B cell (primary cell): ENCODE measurements around the gene NPC1. TPM values are rescaled to one million over a fixed set of nuclear protein-coding genes. Genes with fewer than 3 reads are reported as not detected.

Source experiments
- ATAC-seq: fragments of 200-7000 bp; cut with Tn5 transposase; one replicate; pipeline ENCODE4 v1.10.0; 2021; ENCODE audit warnings: low read depth, mild to moderate bottlenecking, moderate number of reproducible peaks, moderate library complexity
- CTCF ChIA-PET: fragments of 350-600 bp; sonication (Branson Sonifier 250); formaldehyde crosslinking; loops from one replicate; lab custom pipeline; 2021; ENCODE audit warnings: antibody characterized with exemption, inconsistent platforms; lab: Charles Lee
- POLR2A ChIA-PET: fragments of 350-600 bp; sonication (Branson Sonifier 250); formaldehyde crosslinking; loops from one replicate; lab custom pipeline; 2021; ENCODE audit warnings: antibody characterized with exemption; lab: Charles Lee
- DNase-seq: peaks from one replicate; pipeline ENCODE4 v3.0.0; 2013
- H2AFZ ChIP-seq: 2 replicates; pipeline ENCODE4 v1.6.1; 2012; ENCODE audit warnings: mild to moderate bottlenecking, low read depth, low read length; ENCODE audit not compliant: insufficient read depth, poor library complexity, severe bottlenecking
- H3K27ac ChIP-seq, 2 donors: 1 replicate in 1 of 2; 2 replicates in 1 of 2; pipeline ENCODE4 v1.5.1; 2012 to 2013; ENCODE audit warnings: low read length in 2 of 2, mild to moderate bottlenecking in 2 of 2, moderate library complexity in 1 of 2
- H3K27me3 ChIP-seq, 4 experiments: fragments of 200-600 bp in 1 of 4; sonication (generic) in 1 of 4; replicated peaks in 1 of 4; 1 replicate in 2 of 4; 2 replicates in 2 of 4; pipeline versions ENCODE4 v1.6.1 to v1.7.0; 2013 to 2016; ENCODE audit warnings: low read length in 3 of 4, mild to moderate bottlenecking in 2 of 4, mixed read lengths in 1 of 4, moderate library complexity in 1 of 4; ENCODE audit not compliant: insufficient read depth in 4 of 4, control insufficient read depth in 3 of 4; ENCODE audit errors: control extremely low read depth in 1 of 4
- H3K36me3 ChIP-seq, 2 experiments: replicated peaks in 1 of 2; 1 replicate in 1 of 2; 2 replicates in 1 of 2; pipeline versions ENCODE4 v1.6.1 to v1.7.1; 2013; ENCODE audit warnings: low read length in 1 of 2; ENCODE audit not compliant: insufficient read depth in 2 of 2, control insufficient read depth in 1 of 2; ENCODE audit errors: control extremely low read depth in 1 of 2, extremely low read depth in 1 of 2
- H3K4me1 ChIP-seq, 2 donors: fragments of 200-600 bp in 1 of 2; sonication (generic) in 1 of 2; 1 replicate in 1 of 2; 2 replicates in 1 of 2; pipeline versions ENCODE4 v1.5.1 to v1.6.1; 2013 to 2017; ENCODE audit warnings: low read length in 2 of 2; ENCODE audit not compliant: control insufficient read depth in 2 of 2, insufficient read depth in 2 of 2
- H3K4me2 ChIP-seq: replicated peaks from 2 replicates; pipeline ENCODE3; 2012; ENCODE audit warnings: mild to moderate bottlenecking, low read depth, low read length; ENCODE audit not compliant: poor library complexity, severe bottlenecking
- H3K4me3 ChIP-seq, 5 experiments: fragments of 200-600 bp in 1 of 5; sonication (generic) in 1 of 5; 1 replicate in 3 of 5; 2 replicates in 2 of 5; pipeline versions ENCODE4 v1.5.1 to v1.7.0; 2011 to 2016; ENCODE audit warnings: low read length in 4 of 5, mild to moderate bottlenecking in 4 of 5, low read depth in 2 of 5, control low read depth in 1 of 5, moderate library complexity in 1 of 5; ENCODE audit not compliant: insufficient read depth in 1 of 5; ENCODE audit errors: control extremely low read depth in 1 of 5, extremely low read depth in 1 of 5
- H3K79me2 ChIP-seq: fragments of 200-600 bp; sonication (generic); one replicate; pipeline ENCODE4 v1.6.0; 2016; ENCODE audit warnings: low read length; ENCODE audit not compliant: control insufficient read depth, insufficient read depth
- H3K9ac ChIP-seq: fragments of 200-600 bp; sonication (generic); 2 replicates; pipeline ENCODE4 v1.6.1; 2017; ENCODE audit warnings: mild to moderate bottlenecking, low read length, moderate library complexity
- H3K9me3 ChIP-seq, 3 donors: one replicate each; pipeline versions ENCODE4 v1.6.1 to v1.7.1; 2013; ENCODE audit warnings: low read length in 2 of 3; ENCODE audit not compliant: control insufficient read depth in 2 of 3, insufficient read depth in 1 of 3; ENCODE audit errors: control extremely low read depth in 1 of 3
- H4K20me1 ChIP-seq: 2 replicates; pipeline ENCODE4 v1.6.0; 2012; ENCODE audit warnings: mild to moderate bottlenecking, low read length; ENCODE audit not compliant: insufficient read depth, control insufficient read depth, poor library complexity, severe bottlenecking
- H3K27ac Mint-ChIP-seq: one replicate; pipeline ENCODE4 v1.8.0; 2021; ENCODE audit warnings: mixed read lengths
- H3K27me3 Mint-ChIP-seq: one replicate; pipeline ENCODE4 v1.8.0; 2021; ENCODE audit warnings: mixed read lengths
- H3K4me1 Mint-ChIP-seq: one replicate; pipeline ENCODE4 v1.8.0; 2021; ENCODE audit warnings: mixed read lengths
- H3K4me3 Mint-ChIP-seq: one replicate; pipeline ENCODE4 v1.8.0; 2021; ENCODE audit warnings: mixed read lengths
- H3K9me3 Mint-ChIP-seq: one replicate; pipeline ENCODE4 v1.8.0; 2022; ENCODE audit warnings: mixed read lengths; ENCODE audit not compliant: insufficient read depth
- EZH2 ChIP-seq: IDR thresholded peaks from 2 replicates; pipeline ENCODE4 v1.6.1; 2012; ENCODE audit warnings: borderline replicate concordance, low read depth, mild to moderate bottlenecking, moderate library complexity, low read length; ENCODE audit not compliant: insufficient read depth, poor library complexity, severe bottlenecking
- WGBS: methylation state at CpG from one replicate; pipeline ENCODE4 v1.1.5; 2013; ENCODE audit warnings: missing lambda C conversion rate; ENCODE audit not compliant: insufficient coverage; 5-methylcytosine and 5-hydroxymethylcytosine counted together
- intact Hi-C: fragments of 100-400 bp; cut with micrococcal nuclease; formaldehyde crosslinking; loops from one replicate; pipeline ENCODE4 v1.10.0; 2022
- polyA plus RNA-seq: library from polyadenylated mRNA; depleted of rRNA; stranded (reverse); fragments of >200 nt; gene quantifications from 2 replicates; pipeline ENCODE4 v1.2.3, GENCODE V29; 2012
- total RNA-seq, 2 donors: library from RNA; stranded (reverse); fragments of 120-200 nt in 1 of 2; gene quantifications; 1 replicate in 1 of 2; 2 replicates in 1 of 2; pipeline versions ENCODE4 v1.2.3 to v1.2.4, GENCODE V29; 2013 to 2022
- TF ChIP-seq, protein P1 (sequence below): fragments of 200-600 bp; IDR thresholded peaks from one replicate; pipeline ENCODE4 v1.8.0; 2022; ENCODE audit warnings: antibody characterized with exemption, mild to moderate bottlenecking

Gene NPC1
- total and polyA plus RNA-seq, 2 donors (not counting 1 experiment from before 2014, with no cell fraction given): 17.5 to 44.4 TPM

DNA sequence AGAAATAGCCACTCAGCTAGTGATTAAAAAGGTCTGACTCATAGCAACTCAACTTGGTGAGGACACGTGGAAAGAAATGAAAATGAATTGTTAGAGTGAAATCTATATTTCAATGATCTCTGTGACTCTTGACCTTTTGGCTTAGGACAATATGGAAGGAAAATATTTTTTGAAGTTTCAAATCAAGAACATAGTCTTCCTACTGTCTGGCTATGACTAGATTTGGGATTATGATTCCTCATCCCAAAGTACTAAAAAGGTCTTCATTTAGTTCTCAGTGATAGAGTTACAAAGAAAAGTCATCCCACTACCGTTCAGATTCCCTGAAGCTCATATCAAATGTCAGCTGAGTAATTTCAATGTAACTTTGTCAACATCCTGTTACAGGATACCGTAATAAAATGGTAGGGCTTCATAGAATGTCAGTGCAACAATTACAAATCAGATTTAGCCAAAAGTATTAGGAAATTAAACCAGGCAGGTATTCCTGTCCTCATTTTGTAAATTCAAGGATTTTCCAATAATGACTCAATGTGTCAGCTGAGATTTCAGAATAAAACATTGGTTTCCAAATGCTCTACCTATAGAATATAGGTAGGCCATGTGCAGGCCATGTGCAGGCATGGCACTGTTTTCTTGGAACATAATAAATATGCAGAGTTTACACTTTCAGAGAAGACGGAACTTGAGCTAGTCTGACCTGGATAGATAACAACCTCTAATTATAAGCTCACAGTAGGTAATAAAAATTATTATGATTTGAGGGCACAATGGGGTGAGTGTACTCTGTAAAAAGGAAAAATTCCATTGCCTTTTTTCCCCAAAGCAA is 40.4 kb upstream of the NPC1 start:
- POLR2A ChIA-PET: no interaction called here
- H2AFZ ChIP-seq: no peak overlapping the region
- intact Hi-C loops: no loop called here

DNA sequence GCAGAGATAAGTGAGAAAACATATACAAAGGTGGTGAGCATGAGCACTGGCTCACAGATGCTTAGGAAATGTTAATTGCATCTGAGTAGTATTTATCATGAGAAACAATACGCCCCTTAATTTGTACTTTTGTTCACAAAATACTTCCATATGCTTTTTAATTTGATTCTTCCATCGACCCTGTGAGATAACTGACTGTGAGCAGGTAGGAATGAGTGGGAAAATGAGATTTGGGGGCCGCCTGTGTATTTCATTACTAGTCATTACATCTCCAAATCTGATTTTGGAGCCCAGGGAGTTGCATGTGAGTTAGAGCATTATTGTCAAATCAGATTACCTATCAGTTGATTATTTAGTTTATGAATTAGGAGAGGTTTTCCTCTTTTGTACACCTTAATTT is 36.7 kb upstream of the NPC1 start:
- ATAC-seq (no peak), DNase-seq (no peak)
- no peak overlapping the region for H3K9ac ChIP-seq
- H3K4me3 Mint-ChIP-seq: no peak overlapping the region
- peaks cover 38% of the 10 kb centered on the region for H3K27me3 Mint-ChIP-seq
- H2AFZ ChIP-seq: no peak overlapping the region
- WGBS: no CpG with 5 or more reads among the region's 3 CpGs
- H3K9me3 Mint-ChIP-seq: no peaks in the 10 kb centered on the region
- CTCF ChIA-PET: interaction anchor here (3.6 to 4.9 kb wide), 2 partner anchors 295 to 493 kb away, joined by 15 to 27 read pairs; no protein-coding TSS in a partner anchor
- no peaks in the 10 kb centered on the region for H4K20me1 ChIP-seq
- peaks cover 12% of the 10 kb centered on the region for H3K4me1 Mint-ChIP-seq
- H3K36me3 ChIP-seq: no peaks in the 10 kb centered on the region
- POLR2A ChIA-PET: no interaction called here
- H3K27me3 ChIP-seq: peaks cover 0 to 34% (median 23%) of the 10 kb centered on the region in 4 experiments
- TF ChIP-seq, protein P1, sequence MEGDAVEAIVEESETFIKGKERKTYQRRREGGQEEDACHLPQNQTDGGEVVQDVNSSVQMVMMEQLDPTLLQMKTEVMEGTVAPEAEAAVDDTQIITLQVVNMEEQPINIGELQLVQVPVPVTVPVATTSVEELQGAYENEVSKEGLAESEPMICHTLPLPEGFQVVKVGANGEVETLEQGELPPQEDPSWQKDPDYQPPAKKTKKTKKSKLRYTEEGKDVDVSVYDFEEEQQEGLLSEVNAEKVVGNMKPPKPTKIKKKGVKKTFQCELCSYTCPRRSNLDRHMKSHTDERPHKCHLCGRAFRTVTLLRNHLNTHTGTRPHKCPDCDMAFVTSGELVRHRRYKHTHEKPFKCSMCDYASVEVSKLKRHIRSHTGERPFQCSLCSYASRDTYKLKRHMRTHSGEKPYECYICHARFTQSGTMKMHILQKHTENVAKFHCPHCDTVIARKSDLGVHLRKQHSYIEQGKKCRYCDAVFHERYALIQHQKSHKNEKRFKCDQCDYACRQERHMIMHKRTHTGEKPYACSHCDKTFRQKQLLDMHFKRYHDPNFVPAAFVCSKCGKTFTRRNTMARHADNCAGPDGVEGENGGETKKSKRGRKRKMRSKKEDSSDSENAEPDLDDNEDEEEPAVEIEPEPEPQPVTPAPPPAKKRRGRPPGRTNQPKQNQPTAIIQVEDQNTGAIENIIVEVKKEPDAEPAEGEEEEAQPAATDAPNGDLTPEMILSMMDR: no peak
- TF ChIP-seq EZH2: no peak
- no peaks in the 10 kb centered on the region for H3K79me2 ChIP-seq
- intact Hi-C loops: no loop called here
- H3K4me3 ChIP-seq: no peak overlapping the region
- H3K9me3 ChIP-seq: no peaks in the 10 kb centered on the region
- H3K4me1 ChIP-seq: peaks cover 12 to 15% of the 10 kb centered on the region in 2 donors
- H3K27ac ChIP-seq: no peak overlapping the region
- H3K4me2 ChIP-seq: no peak overlapping the region
- no peak overlapping the region for H3K27ac Mint-ChIP-seq

More for the DNA sequence above, 40.4 kb upstream of the NPC1 start:
- Mint-ChIP-seq H3K4me1 (peaks cover 2% of the 10 kb centered on the region), H3K4me3 (no peak overlapping the region), H3K27ac (no peak overlapping the region), H3K27me3 (peaks cover 18% of the 10 kb centered on the region), H3K9me3 (no peaks in the 10 kb centered on the region)
- no CpG with 5 or more reads among the region's 4 CpGs for WGBS
- Histone ChIP-seq H3K9me3 (no peaks in the 10 kb centered on the region), H3K4me2 (no peak overlapping the region), H3K9ac (no peak overlapping the region), H3K27me3 (peaks cover 0 to 5% (median 2%) of the 10 kb centered on the region in 4 experiments), H3K4me3 (no peak overlapping the region), H3K36me3 (no peaks in the 10 kb centered on the region), H3K27ac (no peak overlapping the region), H3K79me2 (no peaks in the 10 kb centered on the region), H4K20me1 (no peaks in the 10 kb centered on the region), H3K4me1 (no peaks in the 10 kb centered on the region)
- DNase-seq: no peak
- TF ChIP-seq, protein P1: no peak
- TF ChIP-seq EZH2: no peak
- no peak for ATAC-seq
- CTCF ChIA-PET: interaction anchor here (0.6 to 1.9 kb wide), 3 partner anchors 12 to 493 kb away, joined by 3 to 6 read pairs (median 4); no protein-coding TSS in a partner anchor
